Stimulated activated naive CD4-positive, alpha-beta T cell treated with Interleukin-2 at 50 U/mL for 16 hours (primary cell): ENCODE measurements around the gene KRTAP4-6.
"Not testable (repeated sequence)": the region's sequence is repeated elsewhere in the genome, so short reads cannot be mapped to it uniquely, and the experiment has no call there.

Source experiments
- DNase-seq: peaks from one replicate; lab custom pipeline; 2025; lab: John Stamatoyannopoulos, UW

The KRTAP4-6 gene

DNA sequence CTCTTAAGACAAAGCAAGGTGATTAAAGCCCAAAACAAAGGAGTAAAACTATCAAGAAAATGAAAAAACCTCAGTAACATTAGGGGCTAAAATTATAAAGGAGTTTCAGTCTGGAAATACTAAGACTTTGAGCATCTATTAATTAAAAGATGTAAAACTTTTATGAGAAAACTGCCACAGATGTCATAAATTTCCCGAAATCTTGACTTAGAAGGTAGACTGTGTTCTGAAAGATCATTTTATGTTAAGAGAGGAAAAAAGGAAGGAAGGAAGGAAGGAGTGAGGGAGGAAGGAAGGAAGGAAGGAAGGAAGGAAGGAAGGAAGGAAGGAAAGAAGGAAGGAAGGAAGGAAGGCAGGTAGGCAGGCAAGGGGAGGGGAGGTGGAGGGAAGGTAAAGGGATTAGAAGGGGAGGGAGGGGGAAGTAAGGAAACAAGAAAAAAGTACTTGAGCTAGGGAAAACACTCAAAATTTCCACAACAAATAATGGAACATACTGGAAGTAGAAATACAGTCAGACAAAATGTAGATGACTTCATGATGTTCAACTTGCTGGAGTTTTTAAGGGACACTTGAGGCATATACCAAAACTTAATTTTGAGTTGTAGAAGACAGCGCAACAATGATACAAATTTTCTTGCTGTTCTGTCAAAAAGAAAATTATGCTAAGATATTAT is 7.3 kb upstream of the KRTAP4-6 start:
- no peak for DNase-seq

DNA sequence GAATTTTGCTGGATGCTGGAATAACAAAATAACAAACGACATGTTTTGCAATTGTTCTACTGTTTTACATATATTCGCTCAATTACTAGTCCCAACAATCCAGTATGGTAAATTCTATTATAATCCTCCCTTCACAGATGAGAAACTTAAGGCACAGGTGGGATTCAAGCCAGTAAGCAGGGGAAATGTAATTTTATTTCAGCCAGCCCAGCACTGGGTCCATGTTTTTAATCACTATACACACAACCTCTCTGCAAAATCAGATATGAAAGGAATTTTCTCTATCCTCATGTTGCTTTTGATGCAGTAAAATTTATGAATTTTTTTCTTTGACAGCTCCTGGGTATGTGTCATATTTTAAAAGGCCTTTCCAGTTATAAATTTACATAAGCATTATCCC is 4.9 kb upstream of the KRTAP4-6 start:
- no peak for DNase-seq

DNA sequence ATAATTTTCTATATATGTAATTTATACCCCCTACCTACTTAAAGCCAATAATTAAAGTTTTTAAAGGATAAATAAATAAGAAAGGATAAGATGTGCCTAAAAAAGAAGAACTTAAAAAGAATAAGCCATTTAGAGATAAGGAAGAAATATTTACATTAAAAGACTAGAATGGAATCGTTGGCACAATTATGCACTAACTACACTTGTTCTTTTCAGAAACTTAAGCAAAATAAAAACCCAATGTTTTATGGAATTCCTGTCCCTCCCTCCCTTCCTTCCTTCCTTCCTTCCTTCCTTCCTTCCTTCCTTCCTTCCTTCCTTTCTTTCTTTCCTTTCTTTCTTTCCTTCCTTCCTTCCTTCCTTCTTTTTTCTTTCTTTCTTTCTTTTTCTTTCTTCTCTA is 4.5 kb upstream of the KRTAP4-6 start:
- DNase-seq: no peak

DNA sequence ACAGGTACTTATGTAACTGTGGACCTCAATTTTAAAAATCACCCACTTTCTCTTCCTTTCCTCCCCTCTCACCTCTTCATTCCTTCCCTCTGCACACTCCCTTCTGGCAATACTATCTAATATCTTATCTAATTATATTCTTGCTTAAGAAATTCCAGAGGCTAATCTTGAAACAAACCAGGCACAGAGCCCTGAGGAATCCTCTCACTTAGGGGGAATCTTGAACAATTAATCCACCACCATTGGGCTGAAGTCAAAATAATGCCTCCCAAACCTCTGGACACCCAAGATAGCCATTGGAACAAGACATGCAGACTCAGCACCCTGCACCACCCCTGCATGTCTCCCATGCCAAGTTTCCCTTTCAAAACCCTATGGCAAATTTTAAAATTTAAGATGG is 1.0 kb upstream of the KRTAP4-6 start:
- no peak for DNase-seq

GRCh38 chr17:41139865-41140264 is 479 bp downstream of the KRTAP4-6 start:
- not testable (repeated sequence) for DNase-seq

DNA sequence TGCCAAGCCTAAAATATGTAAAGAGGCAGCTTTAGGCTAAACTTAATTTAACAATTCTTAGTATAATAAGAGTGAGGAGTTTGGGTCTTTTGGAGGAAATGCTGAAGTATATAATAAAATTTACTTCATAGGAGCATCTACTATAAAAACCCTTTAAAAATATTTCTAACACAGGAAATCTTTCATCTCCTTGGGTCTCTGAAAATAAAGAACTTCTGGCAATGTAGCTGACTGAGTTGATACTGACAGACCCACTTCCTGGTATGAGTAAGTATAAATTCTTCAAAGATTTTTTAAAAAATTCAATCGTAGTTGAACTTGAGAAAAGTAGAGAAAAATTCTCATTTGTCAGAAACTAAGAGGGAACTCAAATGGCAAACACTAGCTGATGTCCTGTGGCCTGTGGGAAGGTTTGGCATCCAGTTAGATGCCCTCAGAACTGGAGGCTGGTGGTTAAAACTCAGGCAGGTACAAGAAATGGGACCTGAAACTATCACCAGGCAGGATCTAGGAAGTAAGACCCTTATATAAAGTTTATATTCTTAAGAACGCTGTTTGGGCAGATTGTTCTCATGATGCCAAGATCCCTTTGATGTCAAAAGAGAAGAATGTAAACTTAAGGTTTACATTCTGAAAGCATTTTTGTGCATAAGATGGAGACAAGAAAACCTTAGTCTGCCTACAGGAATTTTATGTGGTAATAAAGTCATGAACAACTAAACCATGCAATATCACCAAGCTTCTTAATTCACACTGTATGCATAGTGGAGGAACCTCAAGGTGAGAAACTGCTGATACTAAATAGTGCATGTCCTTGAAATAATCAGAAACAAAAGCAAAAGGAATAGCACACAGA is 6.2 kb downstream of the KRTAP4-6 start:
- DNase-seq: no peak

- DNase-seq: no peak
Measured at GRCh38 chr17:41131979-41132378, 8.4 kb downstream of the KRTAP4-6 start.

GRCh38 chr17:41127371-41127770 is 13.0 kb downstream of the KRTAP4-6 start:
- DNase-seq: no peak

DNA sequence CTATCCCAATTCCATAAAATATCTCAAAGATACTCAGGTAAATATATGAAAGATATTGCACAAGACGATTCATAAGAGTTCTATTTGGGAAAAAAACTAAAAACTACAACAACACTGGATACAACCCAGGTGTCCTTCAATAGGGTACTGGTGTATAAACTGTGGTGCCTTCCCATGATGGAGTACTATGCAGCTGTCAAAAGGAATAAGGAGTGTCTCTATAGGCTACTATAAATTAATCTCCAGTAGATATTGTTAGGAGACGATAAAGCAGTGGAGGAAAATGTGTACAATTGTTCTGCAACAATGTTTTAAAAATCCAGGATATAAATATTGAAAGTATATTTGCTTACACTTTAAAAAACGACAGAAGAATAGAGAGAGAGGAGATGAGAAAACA is 13.9 kb downstream of the KRTAP4-6 start:
- no peak for DNase-seq

DNA sequence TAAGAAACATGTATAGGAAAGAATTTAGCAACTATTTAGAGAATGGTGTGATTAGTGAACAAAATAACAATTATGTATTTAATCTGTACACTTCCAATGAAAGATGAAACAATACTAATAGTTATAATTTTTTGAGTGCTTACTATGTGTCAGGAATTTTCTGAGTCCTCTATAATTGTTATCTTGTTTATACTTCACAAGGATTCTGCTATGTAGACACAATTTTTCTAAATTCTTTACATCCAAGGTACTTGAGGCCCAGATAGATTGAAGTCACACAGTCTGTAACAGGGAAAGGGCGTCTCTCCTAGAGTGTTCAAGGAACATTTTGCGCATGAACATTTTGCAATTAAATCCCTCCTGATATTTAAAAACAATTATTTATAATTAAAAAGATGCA is 15.3 kb downstream of the KRTAP4-6 start:
- no peak for DNase-seq

GRCh38 chr17:41123991-41124371 is 16.4 kb downstream of the KRTAP4-6 start, which contains the start of gene KRTAP4-12:
Gene KRTAP4-12 (minus strand): TSS chr17:41124182. CDS start chr17:41124122, 60 bp downstream.
- not testable (repeated sequence) for DNase-seq

GRCh38 chr17:41123292-41123990 is 16.9 kb downstream of the KRTAP4-6 start:
- not testable (repeated sequence) for DNase-seq

DNA sequence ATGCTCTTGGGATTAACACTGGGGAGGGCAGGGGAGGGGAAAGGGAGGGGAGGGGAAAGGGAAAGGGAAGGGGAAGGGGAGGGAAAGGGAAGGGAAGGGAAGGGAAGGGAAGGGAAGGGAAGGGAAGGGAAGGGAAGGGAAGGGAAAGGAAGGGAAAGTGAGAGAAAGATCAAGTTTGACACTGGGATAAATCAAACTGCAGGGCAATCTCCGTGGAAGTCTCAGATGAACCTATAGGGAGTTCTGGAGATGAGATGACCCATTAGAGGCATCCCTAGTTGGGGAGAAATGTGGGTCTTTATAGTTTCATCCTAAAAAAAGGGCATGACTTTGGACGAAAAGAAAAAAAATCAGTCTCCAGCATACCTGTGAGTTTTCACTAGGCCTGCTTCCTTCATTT is 18.6 kb downstream of the KRTAP4-6 start:
- no peak for DNase-seq

- not testable (repeated sequence) for DNase-seq
Measured at GRCh38 chr17:41119696-41120690, 20.4 kb downstream of the KRTAP4-6 start.

DNA sequence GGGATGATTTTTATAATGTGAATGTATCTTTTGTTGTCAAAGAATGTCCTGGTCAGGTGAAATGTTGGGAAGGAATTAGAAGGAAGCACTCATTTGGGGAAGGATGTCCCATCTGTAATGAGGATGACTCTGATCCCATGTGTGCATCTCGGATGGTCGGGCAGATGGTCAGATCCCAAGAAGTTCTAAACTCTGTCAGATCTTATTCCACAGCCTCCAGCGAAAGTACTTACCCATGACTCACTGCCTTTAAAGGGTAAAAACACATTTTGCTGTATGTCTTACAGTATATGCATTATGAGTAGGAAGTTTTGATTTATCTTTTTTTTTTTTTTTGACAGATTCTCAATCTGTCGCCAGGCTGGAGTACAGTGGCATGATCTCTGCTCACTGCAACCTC is 21.6 kb downstream of the KRTAP4-6 start:
- DNase-seq: no peak

- DNase-seq: not testable (repeated sequence)
Measured at GRCh38 chr17:41117846-41118386, 22.4 kb downstream of the KRTAP4-6 start, which contains the start of gene KRTAP4-11. Gene KRTAP4-11 (minus strand): TSS chr17:41118373. CDS start chr17:41118315, 58 bp downstream.

- no peak for DNase-seq
Measured at GRCh38 chr17:41116297-41116696, 24.0 kb downstream of the KRTAP4-6 start.

DNA sequence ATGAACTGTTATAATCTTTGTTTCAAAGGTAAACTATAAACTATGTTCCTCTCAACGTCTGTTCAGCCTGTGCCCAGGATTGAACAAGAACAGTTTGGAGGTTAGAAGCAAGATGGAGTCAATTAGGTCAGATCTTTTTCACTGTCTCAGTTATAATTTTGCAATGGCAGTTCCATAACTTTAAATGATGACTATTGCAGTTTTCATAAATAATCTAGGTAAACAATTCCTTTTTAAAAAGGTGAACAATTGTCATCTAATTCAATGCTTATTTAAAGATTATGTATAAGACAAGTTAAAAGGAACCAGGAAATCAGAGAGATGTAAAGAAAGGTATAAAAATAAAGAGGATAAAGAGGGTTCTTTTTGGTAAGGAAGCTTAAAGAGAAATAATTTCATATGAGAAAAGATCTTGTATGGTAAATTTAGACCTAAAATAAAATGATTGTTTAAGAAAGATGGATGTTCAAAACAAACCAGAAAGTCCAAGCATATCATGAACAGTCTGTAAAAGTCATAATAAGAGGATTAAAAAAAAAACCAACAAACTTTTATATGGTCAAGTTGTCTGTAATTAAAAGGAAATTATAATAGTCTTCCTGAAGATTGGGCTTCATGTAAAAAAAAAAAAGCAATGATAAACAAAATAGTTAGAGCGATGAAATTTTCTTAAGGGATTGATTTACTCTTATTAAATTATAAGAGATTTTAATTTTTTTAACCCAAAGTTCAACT is 29.0 kb downstream of the KRTAP4-6 start:
- no peak for DNase-seq

DNA sequence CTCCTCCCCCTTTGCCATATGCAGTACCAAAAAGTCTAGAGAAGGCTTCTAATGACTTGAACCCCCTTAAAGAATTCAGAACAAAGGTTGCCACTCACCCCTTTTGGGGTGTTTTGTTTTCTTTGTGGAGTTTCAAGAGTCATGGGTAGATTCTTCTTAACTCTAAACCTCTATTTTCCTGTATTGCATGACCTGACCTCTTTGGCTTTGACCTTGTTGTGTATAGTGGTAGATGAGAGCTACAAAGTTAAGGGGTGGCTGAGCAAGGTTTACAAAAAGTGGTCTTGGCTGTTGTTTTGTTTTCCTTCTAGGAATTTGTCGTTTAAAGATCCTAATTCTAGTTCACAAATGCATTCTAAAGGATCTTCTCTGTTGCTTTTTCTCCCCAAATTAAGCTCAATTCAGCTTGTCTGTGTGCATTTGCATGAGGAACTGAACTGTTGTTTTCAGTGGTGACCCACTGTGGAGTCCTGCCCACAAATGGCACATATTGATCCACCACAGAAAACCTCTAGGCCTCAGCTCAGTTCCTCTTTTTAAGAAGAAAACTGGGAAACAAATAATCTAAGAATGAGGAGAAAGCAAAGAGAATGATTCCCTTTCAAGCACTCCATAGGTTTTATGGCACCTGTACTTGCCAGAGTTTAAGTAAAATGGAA is 31.5 kb downstream of the KRTAP4-6 start:
- DNase-seq: not testable (repeated sequence)
